ENCODE data around the gene NXNL1.

NXNL1 gene

GRCh38 chr19:17450264-17451075 lies 10.3 kb downstream of the NXNL1 start:
- peaks cover 55% of the 10 kb centered on the region for H3K27me3 Mint-ChIP-seq
- H3K36me3 Mint-ChIP-seq: no peaks in the 10 kb centered on the region
- peak; percentile 57 for ATAC-seq
- no peak overlapping the region for H3K27ac Mint-ChIP-seq
- no peak overlapping the region for H3K4me3 Mint-ChIP-seq
- H3K9me3 Mint-ChIP-seq: no peaks in the 10 kb centered on the region
- H3K4me1 Mint-ChIP-seq: peaks cover 13% of the 10 kb centered on the region

GRCh38 chr19:17448131-17448967 lies 12.4 kb downstream of the NXNL1 start, which contains the start of gene TMEM221:
TSS of gene TMEM221 (minus strand) at chr19:17448668. CDS start at chr19:17448462, 206 bp downstream.
- H3K4me3 Mint-ChIP-seq: peak within 1 kb of the TSS; percentile 52
- H3K4me1 Mint-ChIP-seq: peaks cover 10% of the 10 kb centered on the region

GRCh38 chr19:17447704-17448130 lies 13.0 kb downstream of the NXNL1 start:
- Mint-ChIP-seq H3K4me1 (peaks cover 8% of the 10 kb centered on the region), H3K36me3 (no peaks in the 10 kb centered on the region), H3K27ac (no peak overlapping the region), H3K27me3 (peaks cover 30% of the 10 kb centered on the region), H3K9me3 (no peaks in the 10 kb centered on the region), H3K4me3 (no peak overlapping the region)
- no peak for ATAC-seq

More at GRCh38 chr19:17448131-17448967, 12.4 kb downstream of the NXNL1 start, which contains the start of gene TMEM221:
- ATAC-seq: peak; percentile 76
- H3K9me3 Mint-ChIP-seq: no peaks in the 10 kb centered on the region
- H3K36me3 Mint-ChIP-seq: no peaks in the 10 kb centered on the region
- H3K27me3 Mint-ChIP-seq: peaks cover 34% of the 10 kb centered on the region
- H3K27ac Mint-ChIP-seq: no peak within 1 kb of the TSS

- peaks cover 4% of the 10 kb centered on the region for H3K4me1 Mint-ChIP-seq
- no peaks in the 10 kb centered on the region for H3K9me3 Mint-ChIP-seq
- no peaks in the 10 kb centered on the region for H3K36me3 Mint-ChIP-seq
Measured at GRCh38 chr19:17445526-17446165, 15.1 kb downstream of the NXNL1 start.

GRCh38 chr19:17441241-17442021 lies 19.3 kb downstream of the NXNL1 start:
- Mint-ChIP-seq H3K4me3 (no peak overlapping the region), H3K27ac (no peak overlapping the region)
- ATAC-seq: no peak

More at GRCh38 chr19:17445526-17446165, 15.1 kb downstream of the NXNL1 start:
- Mint-ChIP-seq H3K4me3 (no peak overlapping the region), H3K27ac (no peak overlapping the region), H3K27me3 (peaks cover 12% of the 10 kb centered on the region)
- ATAC-seq: no peak

GRCh38 chr19:17436874-17437267 lies 23.9 kb downstream of the NXNL1 start:
- no peaks in the 10 kb centered on the region for H3K27me3 Mint-ChIP-seq
- no peaks in the 10 kb centered on the region for H3K4me1 Mint-ChIP-seq
- H3K27ac Mint-ChIP-seq: no peak overlapping the region
- H3K36me3 Mint-ChIP-seq: no peaks in the 10 kb centered on the region
- no peak for ATAC-seq
- H3K4me3 Mint-ChIP-seq: no peak overlapping the region
- H3K9me3 Mint-ChIP-seq: no peaks in the 10 kb centered on the region

More at GRCh38 chr19:17441241-17442021, 19.3 kb downstream of the NXNL1 start:
- no peaks in the 10 kb centered on the region for H3K9me3 Mint-ChIP-seq
- H3K36me3 Mint-ChIP-seq: no peaks in the 10 kb centered on the region
- no peaks in the 10 kb centered on the region for H3K27me3 Mint-ChIP-seq
- H3K4me1 Mint-ChIP-seq: no peaks in the 10 kb centered on the region

- no peaks in the 10 kb centered on the region for H3K9me3 Mint-ChIP-seq
- no peak overlapping the region for H3K4me3 Mint-ChIP-seq
- H3K36me3 Mint-ChIP-seq: no peaks in the 10 kb centered on the region
- no peak for ATAC-seq
- no peaks in the 10 kb centered on the region for H3K27me3 Mint-ChIP-seq
- H3K4me1 Mint-ChIP-seq: no peaks in the 10 kb centered on the region
- no peak overlapping the region for H3K27ac Mint-ChIP-seq
Measured at GRCh38 chr19:17436094-17436873, 24.4 kb downstream of the NXNL1 start.

GRCh38 chr19:17435218-17435617 lies 25.5 kb downstream of the NXNL1 start:
- Mint-ChIP-seq H3K9me3 (no peaks in the 10 kb centered on the region), H3K36me3 (no peaks in the 10 kb centered on the region), H3K27ac (no peak overlapping the region), H3K27me3 (no peaks in the 10 kb centered on the region), H3K4me3 (no peak overlapping the region), H3K4me1 (no peaks in the 10 kb centered on the region)
- ATAC-seq: no peak

- H3K4me3 Mint-ChIP-seq: no peak overlapping the region
- no peaks in the 10 kb centered on the region for H3K9me3 Mint-ChIP-seq
- no peaks in the 10 kb centered on the region for H3K27me3 Mint-ChIP-seq
- no peaks in the 10 kb centered on the region for H3K36me3 Mint-ChIP-seq
- ATAC-seq: no peak
- no peak overlapping the region for H3K27ac Mint-ChIP-seq
- no peaks in the 10 kb centered on the region for H3K4me1 Mint-ChIP-seq
Measured at GRCh38 chr19:17431417-17431816, 29.3 kb downstream of the NXNL1 start.

GRCh38 chr19:17429641-17430113 lies 31.0 kb downstream of the NXNL1 start:
- H3K27ac Mint-ChIP-seq: no peak overlapping the region
- H3K36me3 Mint-ChIP-seq: no peaks in the 10 kb centered on the region
- no peak overlapping the region for H3K4me3 Mint-ChIP-seq
- peaks cover 5% of the 10 kb centered on the region for H3K4me1 Mint-ChIP-seq
- ATAC-seq: no peak
- no peaks in the 10 kb centered on the region for H3K9me3 Mint-ChIP-seq
- H3K27me3 Mint-ChIP-seq: no peaks in the 10 kb centered on the region

- Mint-ChIP-seq H3K4me3 (no peak overlapping the region), H3K36me3 (peaks cover 6% of the 10 kb centered on the region), H3K27ac (no peak overlapping the region), H3K9me3 (no peaks in the 10 kb centered on the region), H3K4me1 (peaks cover 16% of the 10 kb centered on the region), H3K27me3 (no peaks in the 10 kb centered on the region)
- peak; percentile 52 for ATAC-seq
Measured at GRCh38 chr19:17424743-17425365, 35.9 kb downstream of the NXNL1 start.

GRCh38 chr19:17423429-17424208 lies 37.1 kb downstream of the NXNL1 start:
- no peaks in the 10 kb centered on the region for H3K9me3 Mint-ChIP-seq
- H3K4me3 Mint-ChIP-seq: no peak overlapping the region
- peaks cover 6% of the 10 kb centered on the region for H3K36me3 Mint-ChIP-seq
- H3K27me3 Mint-ChIP-seq: no peaks in the 10 kb centered on the region
- no peak for ATAC-seq
- peaks cover 24% of the 10 kb centered on the region for H3K4me1 Mint-ChIP-seq
- no peak overlapping the region for H3K27ac Mint-ChIP-seq

GRCh38 chr19:17421942-17422341 lies 38.8 kb downstream of the NXNL1 start:
- H3K36me3 Mint-ChIP-seq: peaks cover 9% of the 10 kb centered on the region
- ATAC-seq: no peak
- H3K9me3 Mint-ChIP-seq: no peaks in the 10 kb centered on the region
- H3K27me3 Mint-ChIP-seq: no peaks in the 10 kb centered on the region
- peaks cover 24% of the 10 kb centered on the region for H3K4me1 Mint-ChIP-seq
- H3K4me3 Mint-ChIP-seq: no peak overlapping the region
- no peak overlapping the region for H3K27ac Mint-ChIP-seq
